ENCODE measurements around the gene FEM1A. TPM values are rescaled to one million over a fixed set of nuclear protein-coding genes. Genes with fewer than 3 reads are reported as not detected.

The FEM1A gene, protein sequence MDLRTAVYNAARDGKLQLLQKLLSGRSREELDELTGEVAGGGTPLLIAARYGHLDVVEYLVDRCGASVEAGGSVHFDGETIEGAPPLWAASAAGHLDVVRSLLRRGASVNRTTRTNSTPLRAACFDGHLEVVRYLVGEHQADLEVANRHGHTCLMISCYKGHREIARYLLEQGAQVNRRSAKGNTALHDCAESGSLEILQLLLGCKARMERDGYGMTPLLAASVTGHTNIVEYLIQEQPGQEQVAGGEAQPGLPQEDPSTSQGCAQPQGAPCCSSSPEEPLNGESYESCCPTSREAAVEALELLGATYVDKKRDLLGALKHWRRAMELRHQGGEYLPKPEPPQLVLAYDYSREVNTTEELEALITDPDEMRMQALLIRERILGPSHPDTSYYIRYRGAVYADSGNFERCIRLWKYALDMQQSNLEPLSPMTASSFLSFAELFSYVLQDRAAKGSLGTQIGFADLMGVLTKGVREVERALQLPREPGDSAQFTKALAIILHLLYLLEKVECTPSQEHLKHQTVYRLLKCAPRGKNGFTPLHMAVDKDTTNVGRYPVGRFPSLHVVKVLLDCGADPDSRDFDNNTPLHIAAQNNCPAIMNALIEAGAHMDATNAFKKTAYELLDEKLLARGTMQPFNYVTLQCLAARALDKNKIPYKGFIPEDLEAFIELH
- 10 to 100 TPM; 10.9 to 11.4 TPM for total RNA-seq

DNA sequence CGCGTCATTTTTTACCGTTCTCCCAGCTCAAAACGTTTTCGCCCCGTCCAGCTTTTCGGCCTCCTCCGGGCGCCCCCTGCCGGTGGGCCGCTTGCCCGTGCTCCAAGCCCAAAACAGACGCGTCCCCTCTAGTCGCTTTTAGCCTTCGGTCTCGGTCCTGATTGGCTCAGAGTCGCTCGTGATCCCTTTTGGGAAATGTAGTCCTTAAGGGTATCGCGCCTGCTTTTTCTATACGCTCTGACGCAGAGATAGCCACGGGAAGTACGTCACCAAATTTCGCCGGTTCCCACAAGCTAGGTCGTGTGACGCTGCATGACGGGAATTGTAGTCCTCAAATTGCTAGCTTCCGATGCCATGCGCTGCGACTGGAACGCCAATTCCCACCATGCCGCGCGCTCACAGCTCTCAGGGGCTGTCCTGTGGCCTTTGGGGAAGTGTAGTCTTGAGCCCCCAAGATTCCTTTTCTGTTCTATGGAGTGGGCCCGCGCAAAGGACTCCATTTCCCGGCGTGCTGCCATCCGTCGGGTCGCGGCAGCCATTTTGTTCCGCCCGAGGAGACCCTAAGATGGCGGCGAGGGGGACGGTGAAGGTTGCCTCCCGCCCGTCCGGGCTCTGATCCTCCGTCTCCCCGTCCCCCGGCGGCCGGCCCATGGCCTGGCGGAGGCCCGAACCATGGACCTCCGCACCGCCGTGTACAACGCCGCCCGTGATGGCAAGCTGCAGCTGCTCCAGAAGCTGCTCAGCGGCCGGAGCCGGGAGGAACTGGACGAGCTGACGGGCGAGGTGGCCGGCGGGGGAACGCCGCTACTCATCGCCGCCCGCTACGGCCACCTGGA is at the start of gene FEM1A:
FEM1A (plus strand) TSS at position 552 of the 836 bp plus-strand sequence; CDS start at position 673, 121 bp downstream.

DNA sequence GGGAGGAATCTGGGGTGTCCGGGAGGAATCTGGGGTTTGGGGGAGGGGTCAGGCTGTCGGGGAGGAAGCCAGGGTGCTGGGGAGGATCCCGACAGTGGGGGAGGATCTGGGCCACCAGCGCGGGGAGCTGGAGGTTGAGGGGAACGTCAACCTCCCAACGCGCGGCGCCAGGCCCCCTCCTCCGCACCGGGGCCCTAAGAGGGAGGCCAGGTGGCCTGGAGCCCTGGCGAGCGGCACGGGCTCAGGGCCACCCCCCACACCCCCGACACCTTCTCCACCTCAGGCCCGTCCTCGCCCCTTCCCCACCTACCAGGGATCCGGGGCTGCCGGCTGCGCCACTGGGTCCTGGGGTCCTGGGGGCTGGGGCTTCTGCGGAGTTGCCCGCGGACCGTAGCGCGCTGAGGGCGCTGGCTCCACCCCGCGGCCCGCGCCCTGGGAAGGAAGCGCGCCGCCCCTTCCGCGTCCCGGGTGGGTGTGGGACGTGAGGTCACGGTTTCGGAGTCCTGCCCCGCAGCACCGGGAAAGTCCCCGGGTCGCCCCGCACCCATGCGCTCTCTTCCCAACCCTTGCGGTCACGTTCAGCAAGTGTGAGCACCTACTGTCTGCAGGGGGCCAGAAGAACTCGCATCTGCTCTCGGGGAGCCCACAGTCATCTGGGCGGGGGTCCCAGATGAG is 39.9 kb downstream of the FEM1A start, which contains the start of gene TICAM1:
TICAM1 (minus strand) TSS at position 409 of the 675 bp plus-strand sequence. CDS start 13,335 bp downstream, outside the sequence.

Small RNA genes lying within 50 kb of the gene (microRNA-seq; reads per million reads assigned to microRNA genes)
- gene MIR7-3 (ENCODE audit: borderline microRNAs expressed, borderline replicate concordance) = 1.7 reads per million

Other genes starting within 250 kb of the FEM1A start
- gene SEMA6B, start 232.1 kb upstream of the FEM1A start, total RNA-seq = not detected
- 10 to 100 TPM; 21.8 to 23.6 TPM for gene TNFAIP8L1, start 152.2 kb upstream of the FEM1A start, total RNA-seq
- gene MYDGF, start 121.4 kb upstream of the FEM1A start, total RNA-seq = 10 to 100 TPM; 49.6 to 54.1 TPM
- 10 to 100 TPM; 75.5 to 75.9 TPM for gene DPP9, start 67.9 kb upstream of the FEM1A start, total RNA-seq
- gene TICAM1, start 40.0 kb downstream of the FEM1A start, total RNA-seq = 10 to 100 TPM; 17.4 to 18.6 TPM
- gene PLIN3, start 75.9 kb downstream of the FEM1A start, total RNA-seq = 10 to 100 TPM; 23.7 to 23.8 TPM
- 1 to 10 TPM; 3.1 to 4.0 TPM for gene ARRDC5, start 111.2 kb downstream of the FEM1A start, total RNA-seq
- gene UHRF1, start 117.8 kb downstream of the FEM1A start, total RNA-seq = 10 to 100 TPM; 83.9 to 85.6 TPM
- gene KDM4B, start 177.4 kb downstream of the FEM1A start, total RNA-seq = 10 to 100 TPM; 52.1 to 53.0 TPM

All from activated naive CD4-positive, alpha-beta T cell treated with anti-CD3 and anti-CD28 coated beads, Interleukin-2, amount 10 ng/mL, durations not matched to agents 5 hours and 36 hours (primary cell).